NCI-H2107 treated with DMSO at 0.1 percent for 48 hours (cell line): ENCODE data around the gene LRBA.
"Not testable (repeated sequence)": the region's sequence is repeated elsewhere in the genome, so short reads cannot be mapped to it uniquely, and the experiment has no call there.

ENCODE experiments used
- DNase-seq: peaks from one replicate; lab custom pipeline; 2025; ENCODE audit not compliant: unreplicated experiment; lab: John Stamatoyannopoulos, UW

LRBA gene

GRCh38 chr4:150765216-150765615 is 249.9 kb downstream of the LRBA start:
- DNase-seq, result no peak

DNA sequence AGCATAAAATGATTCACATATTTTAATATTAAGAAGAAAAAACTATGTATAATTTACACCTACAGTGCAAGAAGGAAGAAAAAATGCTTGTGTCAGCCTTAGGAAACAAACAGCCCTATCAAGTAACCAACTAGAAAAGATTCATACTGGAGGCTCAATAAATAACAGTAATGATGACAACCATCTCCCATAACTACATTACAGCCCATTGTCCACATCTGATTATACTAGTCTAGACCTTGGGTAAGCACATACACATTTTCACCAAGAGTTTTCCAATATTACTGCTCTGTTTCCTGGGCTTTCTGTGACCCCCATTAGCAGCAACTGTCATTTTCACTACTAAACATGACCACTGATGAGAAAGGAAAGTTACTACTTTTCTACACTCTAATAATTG is 263.4 kb downstream of the LRBA start:
- no peak for DNase-seq

DNA sequence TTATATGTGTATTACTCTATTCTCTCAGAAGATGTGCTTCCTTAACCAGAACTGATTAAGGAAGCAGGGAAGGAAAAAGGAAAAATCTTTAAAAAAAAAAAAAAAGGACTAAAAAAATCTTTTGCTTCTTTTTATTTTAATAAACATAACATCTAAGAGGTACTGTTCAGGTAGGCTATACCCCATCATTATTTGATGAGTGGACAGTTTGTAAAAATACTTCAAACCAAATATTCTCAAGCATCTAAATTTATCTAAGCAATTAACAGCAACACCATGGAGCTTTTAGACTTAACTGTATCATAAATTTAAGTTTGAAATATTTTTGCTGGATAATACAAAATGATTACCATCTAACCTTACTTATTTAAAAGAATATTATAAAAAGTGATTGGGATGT is 264.3 kb downstream of the LRBA start:
- no peak for DNase-seq

- no peak for DNase-seq
Measured at GRCh38 chr4:150746156-150746555, 268.9 kb downstream of the LRBA start.

- DNase-seq, result no peak
Measured at GRCh38 chr4:150744570-150744969, 270.5 kb downstream of the LRBA start.

GRCh38 chr4:150743564-150744342 is 271.3 kb downstream of the LRBA start:
- no peak for DNase-seq

GRCh38 chr4:150742930-150743329 is 272.2 kb downstream of the LRBA start:
- not testable (repeated sequence) for DNase-seq

- no peak for DNase-seq
Measured at GRCh38 chr4:150739591-150739990, 275.5 kb downstream of the LRBA start.

- DNase-seq, result no peak
Measured at GRCh38 chr4:150725957-150726523, 289.0 kb downstream of the LRBA start.

DNA sequence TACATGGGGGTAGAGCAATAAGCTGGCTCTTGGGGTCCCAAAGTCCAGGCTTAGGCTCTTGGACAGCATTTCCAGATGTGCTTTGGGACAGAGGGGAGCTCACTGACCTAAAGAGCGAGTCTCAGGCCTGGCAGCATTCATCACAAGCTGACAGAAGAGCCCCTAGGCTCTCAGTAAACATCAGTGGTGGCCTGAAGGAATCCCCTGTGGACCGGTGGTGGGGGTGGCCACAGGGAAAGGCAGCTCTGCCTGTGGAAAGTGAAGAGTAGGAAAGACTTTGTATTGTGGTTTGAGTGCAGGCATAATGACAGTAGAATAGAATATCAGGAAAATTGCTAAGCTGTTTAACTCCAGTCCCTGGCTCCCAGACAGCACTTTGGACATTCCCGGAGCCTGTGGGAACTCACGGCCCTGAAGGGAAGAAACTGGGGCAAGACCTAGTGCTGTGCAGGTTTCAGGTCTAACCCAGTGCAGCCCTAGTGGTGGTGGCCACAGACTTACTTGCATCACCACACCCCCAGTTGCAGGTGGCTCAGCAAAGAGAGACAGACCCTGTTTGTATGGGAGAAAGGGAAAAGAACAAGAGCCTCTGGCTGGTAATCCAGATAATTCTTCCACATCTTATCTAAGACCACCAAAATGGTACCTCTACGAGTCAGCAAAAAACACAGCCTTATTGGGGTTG is 291.2 kb downstream of the LRBA start:
- DNase-seq, result no peak

- peak; percentile 1 for DNase-seq
Measured at GRCh38 chr4:150722908-150723362, 292.1 kb downstream of the LRBA start.

- DNase-seq, result no peak
Measured at GRCh38 chr4:150720973-150721518, 294.0 kb downstream of the LRBA start.

DNA sequence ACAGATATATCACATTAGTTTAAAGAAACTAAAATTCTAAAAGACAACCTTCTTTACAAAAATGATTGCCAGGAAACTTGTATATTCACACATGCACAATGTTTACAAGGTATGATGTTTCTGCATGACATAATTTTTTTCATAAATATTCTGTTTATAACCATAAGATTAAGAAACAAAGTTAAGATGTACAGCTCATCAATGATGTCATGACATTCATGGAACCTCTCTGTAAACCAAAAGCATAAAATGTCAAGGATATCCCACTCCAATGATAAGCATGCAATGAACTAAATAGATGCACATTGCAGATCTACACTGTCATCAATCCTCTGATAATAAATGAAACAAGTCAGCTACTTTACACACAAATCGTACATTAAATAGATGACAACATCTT is 297.1 kb downstream of the LRBA start:
- no peak for DNase-seq

DNA sequence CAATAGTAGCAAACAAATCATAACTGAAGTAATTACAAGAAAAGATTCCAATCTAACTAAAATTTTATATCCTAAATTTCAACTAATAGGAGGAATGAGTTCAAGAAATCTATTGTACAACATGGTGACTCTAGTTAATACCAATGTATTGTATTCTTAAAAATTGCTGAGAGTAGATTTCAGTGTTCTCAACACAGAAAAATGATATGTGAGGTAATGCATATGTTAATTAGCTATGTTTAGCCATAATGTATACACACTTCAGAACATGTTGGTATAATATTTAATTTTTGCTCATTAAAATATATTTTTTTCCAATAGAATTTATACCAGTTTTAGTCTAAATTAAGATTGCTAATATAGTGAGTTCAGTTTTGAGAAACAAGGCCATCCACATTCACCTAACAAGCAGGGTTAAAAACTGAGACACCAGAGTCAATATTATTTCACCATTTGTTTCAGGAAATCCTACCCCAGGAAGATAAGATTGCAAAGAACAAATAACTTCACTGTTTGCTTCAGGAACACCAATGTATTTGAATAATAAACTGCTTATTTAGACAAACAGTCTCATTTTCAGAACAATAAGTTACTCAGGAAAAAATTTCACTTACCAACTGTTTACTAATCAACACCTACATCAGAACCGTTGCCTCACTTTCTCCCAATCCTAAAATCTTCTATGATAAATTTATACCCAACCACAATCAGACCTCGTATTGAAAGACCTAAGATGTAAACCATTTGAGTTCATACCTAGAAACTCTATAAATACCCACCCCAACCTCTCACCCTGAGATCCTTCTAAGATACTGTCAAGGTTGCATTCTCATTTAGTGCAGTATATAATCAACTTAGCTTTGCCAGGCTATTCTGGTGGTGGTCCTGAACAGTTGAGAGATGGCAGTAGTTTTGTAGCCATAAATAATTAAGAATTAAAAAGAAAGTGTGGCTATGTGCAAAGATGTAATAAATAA is 300.3 kb downstream of the LRBA start:
- DNase-seq, result no peak

DNA sequence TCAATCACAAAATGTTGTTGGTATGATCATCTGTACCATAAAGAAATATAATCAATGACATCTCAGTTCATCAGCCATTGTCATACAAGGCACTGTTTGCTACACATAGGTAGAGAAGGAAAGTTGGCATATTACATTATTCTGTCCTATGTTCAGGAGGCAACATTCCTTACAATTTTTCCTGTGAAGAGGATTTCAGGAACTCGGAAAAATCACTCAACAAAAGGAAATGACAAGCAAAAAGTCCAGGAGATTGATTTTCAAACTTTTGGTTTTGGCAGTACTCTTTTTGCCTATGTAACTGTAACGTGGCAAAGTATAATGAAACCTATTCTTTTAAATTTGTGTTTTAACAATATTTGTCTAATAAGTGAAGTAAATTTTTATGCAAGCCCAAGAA is 301.8 kb downstream of the LRBA start:
- no peak for DNase-seq

DNA sequence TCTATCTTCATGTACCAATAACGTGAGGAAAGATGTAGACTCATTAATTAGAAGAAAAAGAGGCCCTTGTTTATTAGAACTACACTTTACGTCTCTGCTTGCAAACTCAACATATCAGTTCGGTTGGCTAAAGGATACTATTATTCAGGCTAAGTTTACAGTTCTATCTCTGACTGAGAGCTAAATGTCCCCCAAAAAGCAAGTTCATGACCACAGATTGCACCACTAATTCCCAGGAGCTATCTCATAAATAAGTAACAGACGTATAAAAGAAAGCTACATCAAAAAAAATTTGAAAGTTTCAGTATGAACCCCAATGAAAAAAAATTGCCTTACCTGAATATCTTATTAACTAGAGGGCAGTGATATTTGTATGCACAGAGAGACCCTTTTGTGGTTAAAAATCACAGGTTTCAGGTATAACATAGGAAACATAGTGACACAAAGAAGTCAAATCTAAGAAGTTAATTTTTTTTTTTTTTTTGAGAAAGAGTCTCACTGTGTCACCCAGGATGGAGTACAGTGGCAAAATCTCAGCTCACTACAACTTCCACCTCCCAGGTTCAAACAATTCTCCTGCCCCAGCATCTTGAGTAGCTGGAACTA is 304.2 kb downstream of the LRBA start:
- no peak for DNase-seq

GRCh38 chr4:150708004-150708403 is 307.1 kb downstream of the LRBA start:
- no peak for DNase-seq

- DNase-seq, result no peak
Measured at GRCh38 chr4:150699599-150699998, 315.5 kb downstream of the LRBA start.

- no peak for DNase-seq
Measured at GRCh38 chr4:150695162-150695561, 319.9 kb downstream of the LRBA start.

- DNase-seq, result no peak
Measured at GRCh38 chr4:150694438-150694837, 320.6 kb downstream of the LRBA start.
